ENCODE results near the gene CERK. TPM values are rescaled to one million over a fixed set of nuclear protein-coding genes. Genes with fewer than 3 reads are reported as not detected.

CERK gene
- total and polyA plus RNA-seq, 2 of the 13 experiments (the other 11 are each of a cell fraction or from before 2014, with no cell fraction given) = 40.3 to 41.9 TPM

- ChIA-PET CTCF (ENCODE audit: low intra/inter-chr PET ratio, low total read pairs) (no interaction called here), POLR2A (no interaction called here)
- no TSS peak for BruUV-seq (replicated peaks)
- peaks cover 20 to 74% of the 10 kb centered on the region in 2 experiments; a peak in 4 of 5 replicates for H3K36me3 ChIP-seq (replicated peaks in 1 of 2; ENCODE audit: control insufficient read depth in 1 of 2, insufficient read depth in 2 of 2, low read length in 2 of 2)
- no peak overlapping the region for H3K27ac ChIP-seq (ENCODE audit: extremely low read length, insufficient read depth, low read length)
- in situ Hi-C loops (cut with HindIII; ENCODE audit: extremely low pct_ligation_motif_present, low pct_unique_long_range_greater_than_20kb) = no loop called here
- no peak overlapping the region for H2AFZ ChIP-seq (ENCODE audit: low read length)
- no peaks in the 10 kb centered on the region for H3K4me1 ChIP-seq (ENCODE audit: insufficient read depth, low read length)
- no peak overlapping the region for H3K4me3 ChIP-seq (replicated peaks in 1 of 3; ENCODE audit: insufficient read depth in 1 of 3, low read depth in 2 of 3, low read length in 3 of 3)
- TF ChIP-seq AGO2 (optimal IDR thresholded peaks at IDR 0.05; ENCODE audit: low read depth, low read length) (peak; percentile 24), MED8 (CRISPR knock-in tag; IDR thresholded peaks at IDR 0.05; ENCODE audit: insufficient replicate concordance) (no peak)
- no peaks in the 10 kb centered on the region for H3K79me2 ChIP-seq (ENCODE audit: insufficient read depth, low read length)
- FAIRE-seq (no peak), ATAC-seq (no peak), DNase-seq (ENCODE audit: low spot score) (no peak)
- 90% methylated on average over 18 of the region's 24 CpGs for WGBS (ENCODE audit: low lambda C conversion rate)
- H3K9ac ChIP-seq (ENCODE audit: insufficient read depth, low read depth, low read length) = no peak overlapping the region
- no peaks in the 10 kb centered on the region for H3K27me3 ChIP-seq (ENCODE audit: control insufficient read depth in 1 of 2, insufficient read depth in 2 of 2, low read length in 2 of 2)
- H3K4me2 ChIP-seq (ENCODE audit: low read depth, low read length) = no peak overlapping the region
- intact Hi-C loops (cut with micrococcal nuclease; ENCODE audit: unreplicated experiment) = no loop called here
- H4K20me1 ChIP-seq (ENCODE audit: insufficient read depth, low read length) = no peaks in the 10 kb centered on the region
- H3K9me3 ChIP-seq (ENCODE audit: low read length) = no peaks in the 10 kb centered on the region
These were observed 40.1 kb downstream of the CERK start for GRCh38 chr22:46697811-46698515.

- H3K36me3 ChIP-seq (replicated peaks in 1 of 2; ENCODE audit: control insufficient read depth in 1 of 2, insufficient read depth in 2 of 2, low read length in 2 of 2) = peaks cover 20 to 77% of the 10 kb centered on the region in 2 experiments; a peak in 4 of 5 replicates
- intact Hi-C loops (cut with micrococcal nuclease; ENCODE audit: unreplicated experiment) = no loop called here
- no peak for TF ChIP-seq SRSF4 (IDR thresholded peaks at IDR 0.05; ENCODE audit: low read depth, low read length, poor library complexity, severe bottlenecking)
- no peak for TF ChIP-seq DDIT3 (CRISPR knock-in tag; IDR thresholded peaks at IDR 0.05)
- TF ChIP-seq CENPX (CRISPR knock-in tag; IDR thresholded peaks at IDR 0.05) = no peak
- no peak for TF ChIP-seq SALL1 (CRISPR knock-in tag; IDR thresholded peaks at IDR 0.05)
- no peak for TF ChIP-seq ZNF138 (CRISPR knock-in tag; IDR thresholded peaks at IDR 0.05; ENCODE audit: low read depth)
- TF ChIP-seq MTERF4 (CRISPR knock-in tag; IDR thresholded peaks at IDR 0.05) = no peak
- TF ChIP-seq RERE (CRISPR knock-in tag; IDR thresholded peaks at IDR 0.05; ENCODE audit: low read depth) = no peak
- TF ChIP-seq SNAPC5 (CRISPR knock-in tag; IDR thresholded peaks at IDR 0.05; ENCODE audit: borderline replicate concordance) = no peak
- no peak for TF ChIP-seq SMC3 (IDR thresholded peaks at IDR 0.05; ENCODE audit: low read length)
These were observed 41.4 kb downstream of the CERK start for GRCh38 chr22:46696614-46697013.

More at GRCh38 chr22:46696614-46697013, 41.4 kb downstream of the CERK start:
- POLR2A ChIA-PET = no interaction called here
- in situ Hi-C loops (cut with HindIII; ENCODE audit: extremely low pct_ligation_motif_present, low pct_unique_long_range_greater_than_20kb) = no loop called here
- Histone ChIP-seq H3K9me3 (ENCODE audit: low read length) (no peaks in the 10 kb centered on the region), H3K27ac (ENCODE audit: extremely low read length, insufficient read depth, low read length) (no peak overlapping the region), H3K27me3 (ENCODE audit: control insufficient read depth in 1 of 2, insufficient read depth in 2 of 2, low read length in 2 of 2) (no peaks in the 10 kb centered on the region), H4K20me1 (ENCODE audit: insufficient read depth, low read length) (no peaks in the 10 kb centered on the region), H3K4me1 (ENCODE audit: insufficient read depth, low read length) (no peaks in the 10 kb centered on the region), H3K4me2 (ENCODE audit: low read depth, low read length) (no peak overlapping the region), H3K4me3 (replicated peaks in 1 of 3; ENCODE audit: insufficient read depth in 1 of 3, low read depth in 2 of 3, low read length in 3 of 3) (no peak overlapping the region), H3K79me2 (ENCODE audit: insufficient read depth, low read length) (no peaks in the 10 kb centered on the region), H3K9ac (ENCODE audit: insufficient read depth, low read depth, low read length) (no peak overlapping the region), H2AFZ (ENCODE audit: low read length) (no peak overlapping the region)
- no TSS peak for BruUV-seq (replicated peaks)
- CTCF ChIA-PET (ENCODE audit: low intra/inter-chr PET ratio, low total read pairs) = no interaction called here
- FAIRE-seq = no peak
- DNase-seq (ENCODE audit: low spot score) = no peak
- ATAC-seq = no peak
- 94% methylated on average over 9 of the region's 10 CpGs for WGBS (ENCODE audit: low lambda C conversion rate)

Measured in HepG2 (cell line).